HK-2 (cell line): ENCODE data around the gene BRD9.
"Not testable (repeated sequence)": the region's sequence is repeated elsewhere in the genome, so short reads cannot be mapped to it uniquely, and the experiment has no call there.

Experiments used
- DNase-seq: peaks from one replicate; pipeline ENCODE4 v3.0.0-alpha.2; 2018; ENCODE audit not compliant: unreplicated experiment

Gene BRD9

GRCh38 chr5:902129-902916, 9.7 kb upstream of the BRD9 start:
- DNase-seq = no peak

GRCh38 chr5:900781-901180, 8.2 kb upstream of the BRD9 start:
- no peak for DNase-seq

GRCh38 chr5:893711-894110, 1.1 kb upstream of the BRD9 start:
- DNase-seq = no peak

- DNase-seq = no peak
These were observed 521 bp upstream of the BRD9 start for GRCh38 chr5:893137-893506.

GRCh38 chr5:891837-892393, 686 bp downstream of the BRD9 start:
- peak; percentile 22 for DNase-seq

GRCh38 chr5:891117-891836, 1.3 kb downstream of the BRD9 start:
- DNase-seq = peak; percentile 16

GRCh38 chr5:889075-889710, 3.4 kb downstream of the BRD9 start:
- no peak for DNase-seq

GRCh38 chr5:888638-889035, 4.0 kb downstream of the BRD9 start:
- DNase-seq = no peak

- no peak for DNase-seq
These were observed 4.5 kb downstream of the BRD9 start for GRCh38 chr5:887947-888637.

GRCh38 chr5:886716-887325, 5.8 kb downstream of the BRD9 start:
- no peak for DNase-seq

- DNase-seq = no peak
These were observed 6.6 kb downstream of the BRD9 start for GRCh38 chr5:886036-886435.

- no peak for DNase-seq
These were observed 7.1 kb downstream of the BRD9 start for GRCh38 chr5:885529-885928.

GRCh38 chr5:885127-885442, 7.5 kb downstream of the BRD9 start:
- DNase-seq = no peak

- no peak for DNase-seq
These were observed 8.1 kb downstream of the BRD9 start for GRCh38 chr5:884345-885126.

- no peak for DNase-seq
These were observed 9.0 kb downstream of the BRD9 start for GRCh38 chr5:883475-884181.

- no peak for DNase-seq
These were observed 10.1 kb downstream of the BRD9 start for GRCh38 chr5:882253-883183.

- DNase-seq = no peak
These were observed 11.1 kb downstream of the BRD9 start for GRCh38 chr5:881551-881935.

- no peak for DNase-seq
These were observed 11.6 kb downstream of the BRD9 start for GRCh38 chr5:880816-881550.

- DNase-seq = not testable (repeated sequence)
These were observed 13.9 kb downstream of the BRD9 start for GRCh38 chr5:878677-879076.
